ENCODE measurements around the gene YDJC. TPM values are rescaled to one million over a fixed set of nuclear protein-coding genes. Genes with fewer than 3 reads are reported as not detected.

Gene YDJC
- total RNA-seq, 2 donors from 2014 or later, result 16.4 to 19.9 TPM

- no peak overlapping the region for H3K4me3 Mint-ChIP-seq
- Histone ChIP-seq H3K36me3 (ENCODE audit: control insufficient read depth, insufficient read depth, low read length) (no peaks in the 10 kb centered on the region), H3K9me3 (ENCODE audit: control insufficient read depth, low read length) (no peaks in the 10 kb centered on the region), H3K27me3 (ENCODE audit: control insufficient read depth, insufficient read depth, low read length, poor library complexity, severe bottlenecking) (peaks cover 13% of the 10 kb centered on the region), H3K4me3 (ENCODE audit: low read length) (no peak overlapping the region), H3K9ac (ENCODE audit: extremely low read depth, low read length, poor library complexity, severe bottlenecking) (no peak overlapping the region), H3K27ac (ENCODE audit: low read depth, low read length) (no peak overlapping the region), H3K4me1 (ENCODE audit: control insufficient read depth, insufficient read depth, low read length) (no peaks in the 10 kb centered on the region)
- peaks cover 37% of the 10 kb centered on the region for H3K27me3 Mint-ChIP-seq (ENCODE audit: insufficient read depth)
- H3K36me3 Mint-ChIP-seq (ENCODE audit: low read depth), result no peaks in the 10 kb centered on the region
- H3K9me3 Mint-ChIP-seq, result no peaks in the 10 kb centered on the region
- TF ChIP-seq CTCF (conservative IDR thresholded peaks at IDR 0.05), result no peak
- H3K27ac Mint-ChIP-seq, result no peak overlapping the region
- 66 to 79% methylated on average over 3 to 7 of the region's 7 CpGs for WGBS, 2 experiments (ENCODE audit: insufficient coverage in 1 of 2, insufficient read length in 1 of 2)
- no peak for DNase-seq
- peaks cover 6% of the 10 kb centered on the region for H3K4me1 Mint-ChIP-seq
These were observed 31.1 kb upstream of the YDJC start for GRCh38 chr22:21660904-21661303.

GRCh38 chr22:21659864-21660525 is 30.2 kb upstream of the YDJC start:
- H3K27me3 ChIP-seq (ENCODE audit: control insufficient read depth, insufficient read depth, low read length, poor library complexity, severe bottlenecking), result peaks cover 13% of the 10 kb centered on the region
- Mint-ChIP-seq H3K27ac (no peak overlapping the region), H3K4me1 (peaks cover 6% of the 10 kb centered on the region), H3K27me3 (ENCODE audit: insufficient read depth) (peaks cover 37% of the 10 kb centered on the region), H3K4me3 (no peak overlapping the region), H3K36me3 (ENCODE audit: low read depth) (no peaks in the 10 kb centered on the region), H3K9me3 (no peaks in the 10 kb centered on the region)
- H3K4me1 ChIP-seq (ENCODE audit: control insufficient read depth, insufficient read depth, low read length), result no peaks in the 10 kb centered on the region
- no peak overlapping the region for H3K9ac ChIP-seq (ENCODE audit: extremely low read depth, low read length, poor library complexity, severe bottlenecking)
- no peak for DNase-seq
- H3K36me3 ChIP-seq (ENCODE audit: control insufficient read depth, insufficient read depth, low read length), result no peaks in the 10 kb centered on the region
- H3K4me3 ChIP-seq (ENCODE audit: low read length), result no peak overlapping the region
- no peak overlapping the region for H3K27ac ChIP-seq (ENCODE audit: low read depth, low read length)
- 86 to 91% methylated on average over 5 to 7 of the region's 7 CpGs for WGBS, 2 experiments (ENCODE audit: insufficient coverage in 1 of 2, insufficient read length in 1 of 2)
- no peaks in the 10 kb centered on the region for H3K9me3 ChIP-seq (ENCODE audit: control insufficient read depth, low read length)
- no peak for TF ChIP-seq CTCF (conservative IDR thresholded peaks at IDR 0.05)

- Histone ChIP-seq H3K27me3 (ENCODE audit: control insufficient read depth, insufficient read depth, low read length, poor library complexity, severe bottlenecking) (peaks cover 13% of the 10 kb centered on the region), H3K9ac (ENCODE audit: extremely low read depth, low read length, poor library complexity, severe bottlenecking) (peak overlapping the region; percentile 11), H3K9me3 (ENCODE audit: control insufficient read depth, low read length) (no peaks in the 10 kb centered on the region), H3K27ac (ENCODE audit: low read depth, low read length) (peak overlapping the region; percentile 84), H3K36me3 (ENCODE audit: control insufficient read depth, insufficient read depth, low read length) (peaks cover 15% of the 10 kb centered on the region), H3K4me1 (ENCODE audit: control insufficient read depth, insufficient read depth, low read length) (peaks cover 9% of the 10 kb centered on the region), H3K4me3 (ENCODE audit: low read length) (peak overlapping the region; percentile 76)
- no peak overlapping the region for H3K27ac Mint-ChIP-seq
- peaks cover 6% of the 10 kb centered on the region for H3K4me1 Mint-ChIP-seq
- peak; percentile 91 for DNase-seq
- peaks cover 3% of the 10 kb centered on the region for H3K36me3 Mint-ChIP-seq (ENCODE audit: low read depth)
- 1 to 2% methylated on average over 40 to 79 of the region's 79 CpGs for WGBS, 2 experiments (ENCODE audit: insufficient coverage in 1 of 2, insufficient read length in 1 of 2)
- peaks cover 25% of the 10 kb centered on the region for H3K27me3 Mint-ChIP-seq (ENCODE audit: insufficient read depth)
- TF ChIP-seq CTCF (conservative IDR thresholded peaks at IDR 0.05), result peak; percentile 45
- H3K9me3 Mint-ChIP-seq, result no peaks in the 10 kb centered on the region
- peak overlapping the region; percentile 65 for H3K4me3 Mint-ChIP-seq
These were observed 27.7 kb upstream of the YDJC start for GRCh38 chr22:21657360-21658032.

Data from endodermal cell (in vitro differentiated cells).